RWPE1 (cell line): Measurements from ENCODE around the gene MROH8.

Experiments used
- CTCF ChIA-PET: fragments of 350-600 bp; sonication (Branson Sonifier 250); formaldehyde crosslinking; extraction: SDS; loops from one replicate; lab custom pipeline; 2021; lab: Yijun Ruan, JAX
- POLR2A ChIA-PET: fragments of 400-600 bp; formaldehyde crosslinking; extraction: SDS; loops from one replicate; lab custom pipeline; 2020; ENCODE audit warnings: antibody characterized with exemption; ENCODE audit not compliant: low non-redundant PET; lab: Yijun Ruan, JAX
- DNase-seq: peaks from one replicate; pipeline ENCODE4 v3.0.0; 2012; ENCODE audit warnings: low spot score
- H3K27ac ChIP-seq: fragments of 450-650 bp; 2 replicates; pipeline ENCODE4 v1.5.1; 2017
- TF ChIP-seq, protein P1 (sequence below): fragments of 450-650 bp; conservative IDR thresholded peaks from 2 replicates; pipeline ENCODE4 v1.5.1; 2017; ENCODE audit warnings: low read depth, mild to moderate bottlenecking

MROH8 gene

GRCh38 chr20:37178839-37179682, at the start of gene MROH8, which contains the start of gene RPN2:
Gene MROH8 (minus strand): TSS chr20:37179548.
Gene RPN2 (plus strand): TSS chr20:37179330. CDS start chr20:37179357, 27 bp downstream.
- CTCF ChIA-PET, result interaction anchor here (0.5 to 2.5 kb wide), 10 partner anchors 9 to 1171 kb away, joined by 3 to 15 read pairs (median 5); no protein-coding TSS in a partner anchor
- TF ChIP-seq, protein P1, sequence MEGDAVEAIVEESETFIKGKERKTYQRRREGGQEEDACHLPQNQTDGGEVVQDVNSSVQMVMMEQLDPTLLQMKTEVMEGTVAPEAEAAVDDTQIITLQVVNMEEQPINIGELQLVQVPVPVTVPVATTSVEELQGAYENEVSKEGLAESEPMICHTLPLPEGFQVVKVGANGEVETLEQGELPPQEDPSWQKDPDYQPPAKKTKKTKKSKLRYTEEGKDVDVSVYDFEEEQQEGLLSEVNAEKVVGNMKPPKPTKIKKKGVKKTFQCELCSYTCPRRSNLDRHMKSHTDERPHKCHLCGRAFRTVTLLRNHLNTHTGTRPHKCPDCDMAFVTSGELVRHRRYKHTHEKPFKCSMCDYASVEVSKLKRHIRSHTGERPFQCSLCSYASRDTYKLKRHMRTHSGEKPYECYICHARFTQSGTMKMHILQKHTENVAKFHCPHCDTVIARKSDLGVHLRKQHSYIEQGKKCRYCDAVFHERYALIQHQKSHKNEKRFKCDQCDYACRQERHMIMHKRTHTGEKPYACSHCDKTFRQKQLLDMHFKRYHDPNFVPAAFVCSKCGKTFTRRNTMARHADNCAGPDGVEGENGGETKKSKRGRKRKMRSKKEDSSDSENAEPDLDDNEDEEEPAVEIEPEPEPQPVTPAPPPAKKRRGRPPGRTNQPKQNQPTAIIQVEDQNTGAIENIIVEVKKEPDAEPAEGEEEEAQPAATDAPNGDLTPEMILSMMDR, result no peak
- peak within 1 kb of the TSS; percentile 98 for H3K27ac ChIP-seq
- peak; percentile 100 for DNase-seq
- POLR2A ChIA-PET, result interaction anchor here (0.6 to 1.8 kb wide), 5 partner anchors 10 to 222 kb away, joined by 3 to 7 read pairs (median 3); partner anchors contain the start of gene RBL1

DNA sequence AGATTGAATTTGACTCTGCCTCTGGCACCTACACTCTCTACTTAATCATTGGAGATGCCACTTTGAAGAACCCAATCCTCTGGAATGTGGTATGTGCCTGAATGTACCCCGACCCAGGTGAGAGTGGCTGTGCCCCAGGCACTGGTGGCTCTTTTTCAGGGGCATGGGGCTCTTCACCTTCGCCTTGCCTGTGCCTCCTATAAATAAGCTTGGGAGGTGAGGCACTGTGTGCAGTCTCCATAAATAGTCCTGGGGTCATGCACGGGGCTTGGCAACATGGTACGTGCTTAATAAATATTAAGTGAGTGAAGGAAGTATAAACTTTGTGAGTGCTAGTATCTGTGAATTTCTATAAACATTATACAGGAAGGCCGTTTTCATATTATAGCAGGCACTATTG, 49.3 kb upstream of the MROH8 start:
- no peak overlapping the region for H3K27ac ChIP-seq
- ChIA-PET CTCF (interaction anchor here (0.6 kb wide), 1 partner anchor 44 kb away, joined by 7 read pairs; no protein-coding TSS in a partner anchor), POLR2A (no interaction called here)

DNA sequence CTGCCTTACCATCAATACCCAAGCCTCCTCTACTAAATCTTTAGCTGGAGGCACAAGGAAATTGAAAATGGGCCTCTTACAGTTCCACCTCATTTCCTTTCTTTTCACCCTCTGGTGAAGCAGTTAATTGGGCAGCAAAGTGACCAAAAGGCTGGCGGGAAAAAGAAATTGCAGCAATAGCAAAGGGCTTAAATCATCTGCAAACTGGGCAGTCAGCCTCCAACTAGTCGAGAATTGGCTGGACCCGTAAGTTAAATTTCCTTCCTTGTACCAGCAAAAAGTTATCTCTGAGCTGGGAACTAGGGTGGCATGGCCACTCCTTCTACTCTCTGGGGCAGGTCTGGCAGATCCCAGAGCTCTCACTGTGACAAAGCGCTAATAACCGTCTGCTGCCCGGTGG, 48.7 kb upstream of the MROH8 start:
- POLR2A ChIA-PET, result no interaction called here
- TF ChIP-seq, protein P1, result no peak
- no peak for DNase-seq
- CTCF ChIA-PET, result no interaction called here
- H3K27ac ChIP-seq, result no peak overlapping the region

More for the DNA sequence above, 49.3 kb upstream of the MROH8 start:
- TF ChIP-seq, protein P1, result no peak
- DNase-seq, result no peak

DNA sequence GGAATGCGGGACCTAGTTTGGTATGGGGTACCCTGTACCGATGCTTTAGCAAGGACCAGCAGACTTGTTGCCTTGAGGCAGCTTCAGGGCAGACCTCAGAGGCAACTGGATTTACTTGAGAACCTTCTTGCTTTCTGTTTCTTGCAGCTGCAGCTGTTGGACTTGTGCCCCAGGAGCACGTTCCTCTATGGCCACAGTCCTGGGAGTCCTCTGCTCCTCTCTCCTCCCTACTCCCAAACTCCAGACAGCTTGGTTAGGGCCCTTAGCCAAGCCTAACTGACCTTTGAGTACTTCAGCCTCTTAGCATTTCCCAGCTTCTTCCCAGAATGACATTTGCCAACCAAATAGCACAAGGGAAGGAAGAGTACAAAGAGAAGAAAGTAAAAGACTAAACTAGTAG, 47.5 kb upstream of the MROH8 start:
- no peak overlapping the region for H3K27ac ChIP-seq
- no peak for DNase-seq
- POLR2A ChIA-PET, result no interaction called here
- CTCF ChIA-PET, result interaction anchor here (0.7 to 1.4 kb wide), 3 partner anchors 24 to 653 kb away, joined by 3 to 4 read pairs (median 4); partner anchors contain the start of gene TGIF2
- TF ChIP-seq, protein P1, result no peak

DNA sequence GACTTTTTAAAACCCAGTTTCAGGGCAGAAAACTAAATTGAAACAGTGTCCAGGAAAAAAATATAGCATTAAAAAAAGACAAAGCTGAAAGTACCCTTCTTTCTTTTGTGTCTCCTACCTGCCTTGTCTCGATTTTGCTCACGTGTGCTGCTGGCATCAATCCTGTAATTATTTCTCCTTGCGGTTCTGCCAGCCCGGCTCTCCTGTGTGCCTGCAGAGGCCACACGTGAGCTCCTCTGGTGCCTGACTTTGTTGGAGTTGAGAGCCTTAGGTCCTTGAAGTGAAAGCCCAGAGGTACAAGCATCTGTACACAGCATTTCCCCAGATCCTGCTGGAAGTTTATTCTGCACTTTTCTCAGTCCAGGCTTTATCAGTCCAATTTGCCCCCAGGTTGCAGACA, 45.8 kb upstream of the MROH8 start:
- no peak overlapping the region for H3K27ac ChIP-seq
- DNase-seq, result no peak
- TF ChIP-seq, protein P1, result no peak
- CTCF ChIA-PET, result interaction anchor here (0.6 to 1.8 kb wide), 3 partner anchors 32 to 339 kb away, joined by 3 to 4 read pairs (median 4); no protein-coding TSS in a partner anchor
- POLR2A ChIA-PET, result no interaction called here

GRCh38 chr20:37223053-37223452, 43.7 kb upstream of the MROH8 start:
- POLR2A ChIA-PET, result no interaction called here
- no peak overlapping the region for H3K27ac ChIP-seq
- DNase-seq, result peak; percentile 77
- CTCF ChIA-PET, result interaction anchor here (0.6 to 1.3 kb wide), 7 partner anchors 11 to 1867 kb away, joined by 3 to 11 read pairs (median 4); no protein-coding TSS in a partner anchor
- TF ChIP-seq, protein P1, result no peak
